Activated T-helper 1 cell treated with anti-CD3 and anti-CD28 coated beads, Interleukin-2, amount 50 U/mL, for 16 hours (primary cell): ENCODE results near the gene TRABD2B.

Experiments used
- DNase-seq, 2 donors: peaks; one replicate each; pipeline ENCODE4 v3.0.0-alpha.2; 2020; ENCODE audit warnings: low read depth in 1 of 2, low spot score in 1 of 2

The TRABD2B gene

GRCh38 chr1:47782414-47783166, 214.6 kb downstream of the TRABD2B start:
- DNase-seq = no peak

- DNase-seq = no peak
These were observed 215.8 kb downstream of the TRABD2B start for GRCh38 chr1:47781171-47781959.

- no peak for DNase-seq
These were observed 216.7 kb downstream of the TRABD2B start for GRCh38 chr1:47780469-47780995.

- no peak for DNase-seq
These were observed 217.6 kb downstream of the TRABD2B start for GRCh38 chr1:47779613-47780012.

- no peak for DNase-seq
These were observed 218.9 kb downstream of the TRABD2B start for GRCh38 chr1:47778280-47778679.

GRCh38 chr1:47777322-47777721, 219.9 kb downstream of the TRABD2B start:
- no peak for DNase-seq

GRCh38 chr1:47776667-47777131, 220.5 kb downstream of the TRABD2B start:
- DNase-seq = no peak

GRCh38 chr1:47774986-47775834, 222.0 kb downstream of the TRABD2B start:
- DNase-seq = no peak

GRCh38 chr1:47772960-47773682, 224.1 kb downstream of the TRABD2B start:
- DNase-seq = no peak

- no peak for DNase-seq
These were observed 224.9 kb downstream of the TRABD2B start for GRCh38 chr1:47772281-47772680.

- no peak for DNase-seq
These were observed 225.4 kb downstream of the TRABD2B start for GRCh38 chr1:47771751-47772150.

GRCh38 chr1:47769983-47770382, 227.2 kb downstream of the TRABD2B start:
- DNase-seq = no peak

GRCh38 chr1:47769295-47769694, 227.9 kb downstream of the TRABD2B start:
- no peak for DNase-seq

- no peak for DNase-seq
These were observed 229.5 kb downstream of the TRABD2B start for GRCh38 chr1:47767741-47768100.

- DNase-seq = no peak
These were observed 230.1 kb downstream of the TRABD2B start for GRCh38 chr1:47766832-47767740.

- DNase-seq = no peak
These were observed 231.3 kb downstream of the TRABD2B start for GRCh38 chr1:47765742-47766485.

- no peak for DNase-seq
These were observed 231.9 kb downstream of the TRABD2B start for GRCh38 chr1:47765236-47765635.

GRCh38 chr1:47764461-47765046, 232.6 kb downstream of the TRABD2B start:
- DNase-seq = no peak
